HEK293T (cell line): ENCODE results near the gene HACD1.

ENCODE experiments used
- CTCF ChIA-PET: fragments of 350-600 bp; formaldehyde crosslinking; extraction: SDS; loops from one replicate; lab custom pipeline; 2021; ENCODE audit warnings: antibody characterized with exemption, inconsistent platforms; lab: Yijun Ruan, JAX
- POLR2A ChIA-PET: fragments of 350-600 bp; formaldehyde crosslinking; extraction: SDS; loops from one replicate; lab custom pipeline; 2020; ENCODE audit warnings: antibody characterized with exemption, inconsistent platforms; lab: Yijun Ruan, JAX
- DNase-seq: peaks from one replicate; pipeline ENCODE4 v3.0.0; 2012; ENCODE audit warnings: mixed read lengths; ENCODE audit errors: extremely low spot score
- ARNT ChIP-seq: fragments of 450-650 bp; IDR thresholded peaks from 2 replicates; pipeline ENCODE4 v1.6.1; 2017; ENCODE audit warnings: mild to moderate bottlenecking
- BHLHE40 ChIP-seq: fragments of 450-650 bp; IDR thresholded peaks from 2 replicates; pipeline ENCODE4 v1.6.1; 2016; ENCODE audit warnings: mild to moderate bottlenecking, moderate library complexity, borderline replicate concordance
- CTBP1 ChIP-seq: fragments of 450-650 bp; IDR thresholded peaks from 2 replicates; pipeline ENCODE4 v1.6.1; 2016; ENCODE audit warnings: borderline replicate concordance
- ELF4 ChIP-seq: fragments of 450-650 bp; IDR thresholded peaks from 2 replicates; pipeline ENCODE4 v1.6.1; 2017; ENCODE audit warnings: antibody characterized with exemption
- FOXA1 ChIP-seq: fragments of 450-650 bp; IDR thresholded peaks from 2 replicates; pipeline ENCODE4 v1.6.1; 2016; ENCODE audit warnings: mild to moderate bottlenecking
- FOXK2 ChIP-seq: fragments of 450-650 bp; IDR thresholded peaks from 2 replicates; pipeline ENCODE4 v1.6.1; 2016; ENCODE audit warnings: mild to moderate bottlenecking
- FOXM1 ChIP-seq: fragments of 450-650 bp; IDR thresholded peaks from 2 replicates; pipeline ENCODE4 v1.6.1; 2017; ENCODE audit warnings: mild to moderate bottlenecking, borderline replicate concordance
- HDGF ChIP-seq: fragments of 450-650 bp; IDR thresholded peaks from 2 replicates; pipeline ENCODE4 v1.6.1; 2017; ENCODE audit warnings: antibody characterized with exemption, borderline replicate concordance
- L3MBTL2 ChIP-seq: fragments of 450-650 bp; conservative IDR thresholded peaks from 2 replicates; pipeline ENCODE4 v1.6.1; 2016; ENCODE audit warnings: mild to moderate bottlenecking
- LEF1 ChIP-seq: fragments of 450-650 bp; IDR thresholded peaks from 2 replicates; pipeline ENCODE4 v1.6.1; 2017; ENCODE audit warnings: mild to moderate bottlenecking, borderline replicate concordance
- NFRKB ChIP-seq: fragments of 450-650 bp; IDR thresholded peaks from 2 replicates; pipeline ENCODE4 v1.6.1; 2016; ENCODE audit warnings: mild to moderate bottlenecking, moderate library complexity
- PKNOX1 ChIP-seq: fragments of 450-650 bp; IDR thresholded peaks from 2 replicates; pipeline ENCODE4 v1.6.1; 2016
- SP1 ChIP-seq: fragments of 450-650 bp; IDR thresholded peaks from 2 replicates; pipeline ENCODE4 v1.6.1; 2017
- SUZ12 ChIP-seq: fragments of 450-650 bp; IDR thresholded peaks from 2 replicates; pipeline ENCODE4 v1.6.1; 2016; ENCODE audit warnings: mild to moderate bottlenecking
- TARDBP ChIP-seq: fragments of 450-650 bp; IDR thresholded peaks from 2 replicates; pipeline ENCODE4 v1.6.1; 2016
- ZNF384 ChIP-seq: fragments of 450-650 bp; IDR thresholded peaks from 2 replicates; pipeline ENCODE4 v1.6.1; 2016

HACD1 gene

GRCh38 chr10:17660921-17661320 is 43.7 kb upstream of the HACD1 start:
- ChIA-PET POLR2A (interaction anchor here (0.8 kb wide), 1 partner anchor 17 kb away, joined by 3 read pairs; the partner anchor contains the start of gene STAM), CTCF (no interaction called here)
- TF ChIP-seq FOXK2 (no peak), NFRKB (no peak), TARDBP (no peak), SUZ12 (no peak), PKNOX1 (no peak), LEF1 (no peak)
- DNase-seq, result no peak

- ChIA-PET CTCF (no interaction called here), POLR2A (interaction anchor here (1.0 kb wide), 1 partner anchor 15 kb away, joined by 4 read pairs; the partner anchor contains the start of gene STAM)
- no peak for TF ChIP-seq BHLHE40
- no peak for TF ChIP-seq L3MBTL2
- no peak for TF ChIP-seq SP1
- TF ChIP-seq FOXA1, result no peak
- no peak for TF ChIP-seq FOXM1
- no peak for TF ChIP-seq FOXK2
- no peak for TF ChIP-seq CTBP1
- no peak for DNase-seq
Observed at GRCh38 chr10:17659365-17659764, 42.2 kb upstream of the HACD1 start.

DNA sequence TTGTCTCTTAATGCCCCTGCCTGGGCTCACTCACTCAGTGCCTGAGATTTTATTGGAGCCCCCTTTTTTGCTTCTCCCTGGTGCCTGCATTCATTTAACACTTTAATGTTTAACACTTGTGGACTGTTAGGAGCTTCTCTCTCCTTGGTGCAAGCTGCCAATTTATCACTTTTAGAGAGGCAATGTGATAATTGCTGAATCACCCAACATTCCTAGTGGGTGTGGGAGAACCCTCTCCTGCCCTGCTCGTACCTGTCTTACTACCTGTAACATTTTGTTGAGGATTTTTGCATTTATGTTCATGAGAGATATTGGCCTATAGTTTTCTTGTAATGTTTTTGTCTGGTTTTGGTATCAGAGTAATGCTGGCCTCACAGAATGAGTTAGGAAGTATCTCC is 39.9 kb upstream of the HACD1 start:
- POLR2A ChIA-PET, result no interaction called here
- no peak for DNase-seq
- no peak for TF ChIP-seq ELF4
- CTCF ChIA-PET, result no interaction called here

DNA sequence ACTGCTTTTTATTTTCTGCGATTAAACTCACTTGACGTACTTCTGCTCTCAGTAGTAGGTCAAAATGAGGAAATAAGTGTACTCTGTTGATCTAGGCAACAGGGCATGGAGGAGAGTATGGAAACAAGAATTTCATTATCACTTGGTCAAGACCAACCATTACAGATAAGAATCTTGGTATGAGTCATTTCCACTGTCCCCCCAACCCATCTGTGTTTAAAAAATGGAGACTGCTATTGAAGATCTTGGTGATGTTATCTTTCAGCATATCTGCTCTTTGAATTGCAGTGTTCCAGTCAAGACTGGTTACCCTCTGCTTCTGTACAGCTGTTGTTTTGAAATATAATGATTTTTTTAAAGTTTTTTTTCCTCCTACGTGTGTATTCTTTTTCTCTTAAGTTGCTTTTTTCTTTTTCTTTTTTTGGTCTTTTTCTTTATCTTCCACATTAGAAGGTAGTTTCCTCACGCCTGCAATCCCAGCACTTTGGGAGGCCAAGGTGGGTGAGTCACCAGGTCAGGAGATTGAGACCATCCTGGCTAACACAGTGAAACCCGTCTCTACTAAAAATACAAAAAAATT is 38.5 kb upstream of the HACD1 start:
- ChIA-PET POLR2A (interaction anchor here (4.4 kb wide), 1 partner anchor 12 kb away, joined by 25 read pairs; the partner anchor contains the start of gene STAM), CTCF (interaction anchor here (0.8 kb wide), 1 partner anchor 11 kb away, joined by 3 read pairs; no protein-coding TSS in a partner anchor)
- no peak for DNase-seq
- TF ChIP-seq FOXK2 (no peak), SP1 (no peak), FOXM1 (no peak), LEF1 (no peak), ARNT (no peak), NFRKB (no peak), HDGF (no peak), ELF4 (no peak), TARDBP (no peak)

- POLR2A ChIA-PET, result interaction anchor here (4.4 kb wide), 1 partner anchor 11 kb away, joined by 25 read pairs; the partner anchor contains the start of gene STAM
- CTCF ChIA-PET, result no interaction called here
- TF ChIP-seq L3MBTL2, result no peak
- TF ChIP-seq FOXM1, result no peak
- TF ChIP-seq TARDBP, result no peak
- no peak for TF ChIP-seq BHLHE40
- TF ChIP-seq NFRKB, result no peak
- no peak for TF ChIP-seq HDGF
- no peak for TF ChIP-seq SP1
- TF ChIP-seq CTBP1, result no peak
- TF ChIP-seq ELF4, result no peak
- no peak for TF ChIP-seq ARNT
- no peak for TF ChIP-seq ZNF384
- no peak for TF ChIP-seq FOXA1
- no peak for TF ChIP-seq PKNOX1
- no peak for TF ChIP-seq FOXK2
- no peak for TF ChIP-seq SUZ12
- no peak for TF ChIP-seq LEF1
- no peak for DNase-seq
Observed at GRCh38 chr10:17655009-17655408, 37.8 kb upstream of the HACD1 start.

GRCh38 chr10:17652585-17652984 is 35.4 kb upstream of the HACD1 start:
- CTCF ChIA-PET, result interaction anchor here (0.6 kb wide), 1 partner anchor 318 kb away, joined by 5 read pairs; no protein-coding TSS in a partner anchor
- POLR2A ChIA-PET, result interaction anchor here (0.9 to 4.4 kb wide), 2 partner anchors 9 to 35 kb away, joined by 3 to 25 read pairs; partner anchors contain the start of genes HACD1 and STAM
- no peak for DNase-seq
- TF ChIP-seq ELF4, result no peak
- TF ChIP-seq SUZ12, result no peak
- TF ChIP-seq ARNT, result no peak
- no peak for TF ChIP-seq BHLHE40
- TF ChIP-seq L3MBTL2, result no peak
- no peak for TF ChIP-seq TARDBP
- TF ChIP-seq FOXM1, result no peak
- no peak for TF ChIP-seq FOXK2
- TF ChIP-seq NFRKB, result no peak
- TF ChIP-seq HDGF, result no peak
- no peak for TF ChIP-seq LEF1
- TF ChIP-seq CTBP1, result no peak
- TF ChIP-seq ZNF384, result no peak
- TF ChIP-seq FOXA1, result no peak
- no peak for TF ChIP-seq SP1

GRCh38 chr10:17651896-17652295 is 34.7 kb upstream of the HACD1 start:
- ChIA-PET POLR2A (interaction anchor here (4.4 kb wide), 1 partner anchor 8 kb away, joined by 25 read pairs; the partner anchor contains the start of gene STAM), CTCF (no interaction called here)
- DNase-seq, result no peak
- TF ChIP-seq ARNT (no peak), NFRKB (no peak), TARDBP (no peak), SUZ12 (no peak), FOXA1 (no peak), ZNF384 (no peak), ELF4 (no peak), HDGF (no peak), BHLHE40 (no peak), SP1 (no peak)
